Keratinocyte (primary cell): ENCODE data around the gene FAIM. TPM values are rescaled to one million over a fixed set of nuclear protein-coding genes. Genes with fewer than 3 reads are reported as not detected.

Experiments
- DNase-seq: peaks from one replicate; pipeline ENCODE4 v3.0.0-alpha.2; 2011; ENCODE audit warnings: low read depth, missing footprints, low spot score
- FAIRE-seq: peaks from 2 replicates; lab custom pipeline; 2011; peaks lifted over from hg19 to GRCh38; lab: Jason Lieb, UNC
- H2AFZ ChIP-seq: 2 replicates; pipeline ENCODE4 v1.6.0; 2012; ENCODE audit warnings: low read length, control low read depth, inconsistent platforms; ENCODE audit not compliant: control insufficient read depth
- H3K27ac ChIP-seq: 2 replicates; pipeline ENCODE4 v1.5.1; 2011; ENCODE audit warnings: low read length; ENCODE audit not compliant: control insufficient read depth, insufficient read depth
- H3K27me3 ChIP-seq: 3 replicates; pipeline ENCODE4 v1.6.0; 2011; ENCODE audit warnings: low read length; ENCODE audit not compliant: control insufficient read depth, insufficient read depth; ENCODE audit errors: extremely low read depth
- H3K36me3 ChIP-seq, 2 experiments: 2 replicates in 1 of 2; 3 replicates in 1 of 2; pipeline ENCODE4 v1.5.1; 2011; ENCODE audit warnings: low read length in 2 of 2, mild to moderate bottlenecking in 1 of 2; ENCODE audit not compliant: control insufficient read depth in 2 of 2, insufficient read depth in 2 of 2; ENCODE audit errors: extremely low read depth in 1 of 2
- H3K4me1 ChIP-seq: 3 replicates; pipeline ENCODE4 v1.5.1; 2011; ENCODE audit warnings: low read length; ENCODE audit not compliant: control insufficient read depth, insufficient read depth; ENCODE audit errors: extremely low read depth
- H3K4me2 ChIP-seq: 3 replicates; pipeline ENCODE4 v1.6.0; 2011; ENCODE audit warnings: low read depth, low read length; ENCODE audit not compliant: control insufficient read depth, insufficient read depth; ENCODE audit errors: extremely low read depth
- H3K4me3 ChIP-seq, 3 experiments: fragments of 200-600 bp in 1 of 3; sonication (generic) in 1 of 3; 2 replicates in 2 of 3; 3 replicates in 1 of 3; pipeline ENCODE4 v1.5.1; 2011 to 2016; ENCODE audit warnings: low read length in 3 of 3, mild to moderate bottlenecking in 3 of 3, control low read depth in 2 of 3, inconsistent platforms in 1 of 3, low read depth in 1 of 3, mixed read lengths in 1 of 3, mixed run types in 1 of 3, moderate library complexity in 1 of 3; ENCODE audit not compliant: control insufficient read depth in 2 of 3, insufficient read depth in 2 of 3; ENCODE audit errors: extremely low read depth in 1 of 3
- H3K79me2 ChIP-seq: 2 replicates; pipeline ENCODE4 v1.6.0; 2012; ENCODE audit warnings: low read length; ENCODE audit not compliant: control insufficient read depth, insufficient read depth
- H3K9ac ChIP-seq: 3 replicates; pipeline ENCODE4 v1.6.0; 2011; ENCODE audit warnings: low read length; ENCODE audit not compliant: control insufficient read depth, insufficient read depth; ENCODE audit errors: extremely low read depth
- H3K9me1 ChIP-seq: 3 replicates; pipeline ENCODE4 v1.6.0; 2011; ENCODE audit warnings: low read length; ENCODE audit not compliant: control insufficient read depth, insufficient read depth; ENCODE audit errors: extremely low read depth
- H3K9me3 ChIP-seq: 2 replicates; pipeline ENCODE4 v1.5.1; 2012; ENCODE audit warnings: low read depth, low read length; ENCODE audit not compliant: control insufficient read depth
- H4K20me1 ChIP-seq: 3 replicates; pipeline ENCODE4 v1.6.0; 2011; ENCODE audit warnings: low read length; ENCODE audit not compliant: control insufficient read depth, insufficient read depth; ENCODE audit errors: extremely low read depth
- CTCF ChIP-seq, 3 experiments: IDR thresholded peaks in 1 of 3; conservative IDR thresholded peaks in 1 of 3; optimal IDR thresholded peaks in 1 of 3; 2 replicates in 2 of 3; 3 replicates in 1 of 3; pipeline versions ENCODE3 to v1.5.1; 2011; ENCODE audit warnings: low read length in 3 of 3, mild to moderate bottlenecking in 3 of 3, moderate library complexity in 2 of 3, control low read depth in 1 of 3, inconsistent platforms in 1 of 3; ENCODE audit not compliant: insufficient read depth in 2 of 3; ENCODE audit errors: extremely low read depth in 1 of 3
- EZH2 ChIP-seq: IDR thresholded peaks from one replicate; pipeline ENCODE4 v1.6.1; 2012; ENCODE audit warnings: inconsistent platforms, mild to moderate bottlenecking, low read length, moderate library complexity
- dilution Hi-C: fragments of 300-500 bp; cut with MboI; formaldehyde crosslinking; loops from one replicate; pipeline ENCODE4 v1.7.0; 2020; ENCODE audit warnings: low sequenced_read_pairs; ENCODE audit not compliant: extremely low pct_ligation_motif_present
- polyA plus RNA-seq, 5 experiments: library from polyadenylated mRNA; depleted of rRNA in 3 of 5; stranded (reverse) in 3 of 5; stranded (forward) in 1 of 5; unstranded in 1 of 5; fragments of >200 nt; gene quantifications; 1 replicate in 1 of 5; 2 replicates in 3 of 5; 3 replicates in 1 of 5; pipeline versions ENCODE4 v1.2.1 to v1.2.3, GENCODE V29; 2011 to 2012; ENCODE audit warnings: missing spikeins in 2 of 5, low read depth in 1 of 5, low replicate concordance in 1 of 5

The FAIM gene
- polyA plus RNA-seq, 1 donor (not counting 4 experiments of a cell fraction or from before 2014, with no cell fraction given) = 6.7 TPM

GRCh38 chr3:138620431-138620830, 11.9 kb downstream of the FAIM start:
- dilution Hi-C loops = no loop called here
- Histone ChIP-seq H3K27ac (no peak overlapping the region), H3K9me1 (no peaks in the 10 kb centered on the region), H3K9me3 (no peaks in the 10 kb centered on the region), H3K4me1 (peaks cover 1% of the 10 kb centered on the region), H3K4me2 (no peak overlapping the region), H2AFZ (no peak overlapping the region), H3K9ac (no peak overlapping the region), H3K4me3 (no peak overlapping the region), H3K27me3 (no peaks in the 10 kb centered on the region), H4K20me1 (no peaks in the 10 kb centered on the region), H3K79me2 (no peaks in the 10 kb centered on the region), H3K36me3 (no peaks in the 10 kb centered on the region)
- FAIRE-seq (no peak), DNase-seq (no peak)
- TF ChIP-seq EZH2 (no peak), CTCF (optimal IDR thresholded peaks at IDR 0.05 in 1 of 3, IDR thresholded peaks at IDR 0.05 in 1 of 3, conservative IDR thresholded peaks at IDR 0.05 in 1 of 3; ENCODE audit: extremely low read depth in 1 of 3, insufficient read depth in 2 of 3, low read length in 3 of 3) (no peak)

- no peak overlapping the region for H3K9ac ChIP-seq
- no peaks in the 10 kb centered on the region for H3K9me1 ChIP-seq
- no peak overlapping the region for H3K4me3 ChIP-seq
- no peak overlapping the region for H3K4me2 ChIP-seq
- peaks cover 14% of the 10 kb centered on the region for H3K4me1 ChIP-seq
- FAIRE-seq = no peak
- no peak overlapping the region for H2AFZ ChIP-seq
- DNase-seq = no peak
- H3K9me3 ChIP-seq = no peaks in the 10 kb centered on the region
- H3K79me2 ChIP-seq = no peaks in the 10 kb centered on the region
- H3K36me3 ChIP-seq = no peaks in the 10 kb centered on the region
- H3K27me3 ChIP-seq = no peaks in the 10 kb centered on the region
- H4K20me1 ChIP-seq = no peaks in the 10 kb centered on the region
- dilution Hi-C loops = no loop called here
- no peak overlapping the region for H3K27ac ChIP-seq
- TF ChIP-seq EZH2 (no peak), CTCF (optimal IDR thresholded peaks at IDR 0.05 in 1 of 3, IDR thresholded peaks at IDR 0.05 in 1 of 3, conservative IDR thresholded peaks at IDR 0.05 in 1 of 3; ENCODE audit: extremely low read depth in 1 of 3, insufficient read depth in 2 of 3, low read length in 3 of 3) (no peak)
Observed at GRCh38 chr3:138624518-138624917, 15.9 kb downstream of the FAIM start.
